ENCODE measurements around the gene SYNGAP1.

Gene SYNGAP1

GRCh38 chr6:33440649-33441309, 20.9 kb downstream of the SYNGAP1 start:
- Histone ChIP-seq H2AFZ (ENCODE audit: low read length) (no peak overlapping the region), H3K4me3 (ENCODE audit: low read length) (no peak overlapping the region), H3K36me3 (replicated peaks; ENCODE audit: insufficient read depth, low read length) (no peaks in the 10 kb centered on the region), H3K79me2 (ENCODE audit: low read length) (no peaks in the 10 kb centered on the region), H3K27me3 (replicated peaks; ENCODE audit: insufficient read depth, low read length) (no peaks in the 10 kb centered on the region), H3K4me2 (ENCODE audit: low read depth, low read length) (no peak overlapping the region), H3K9ac (ENCODE audit: low read length) (no peak overlapping the region), H3K27ac (ENCODE audit: low read length) (no peak overlapping the region), H3K4me1 (ENCODE audit: low read length) (no peaks in the 10 kb centered on the region), H4K20me1 (ENCODE audit: insufficient read depth, low read length) (no peaks in the 10 kb centered on the region), H3F3A (ENCODE audit: insufficient read depth, low read length) (no peaks in the 10 kb centered on the region), H3K9me3 (replicated peaks; ENCODE audit: insufficient read depth, low read length) (no peaks in the 10 kb centered on the region), H3K9me2 (replicated peaks; ENCODE audit: insufficient read depth, low read length) (no peaks in the 10 kb centered on the region)
- no peak for DNase-seq
- TF ChIP-seq EZH2phosphoT487 (IDR thresholded peaks at IDR 0.05; ENCODE audit: low read length) (no peak), EZH2 (optimal IDR thresholded peaks at IDR 0.05; ENCODE audit: low read depth, low read length) (no peak), CTCF (IDR thresholded peaks at IDR 0.05; ENCODE audit: low read length) (no peak)

- no peak for TF ChIP-seq EZH2 (optimal IDR thresholded peaks at IDR 0.05; ENCODE audit: low read depth, low read length)
- no peak for TF ChIP-seq CTCF (IDR thresholded peaks at IDR 0.05; ENCODE audit: low read length)
- TF ChIP-seq EZH2phosphoT487 (IDR thresholded peaks at IDR 0.05; ENCODE audit: low read length) = no peak
- H3F3A ChIP-seq (ENCODE audit: insufficient read depth, low read length) = no peaks in the 10 kb centered on the region
- no peak overlapping the region for H2AFZ ChIP-seq (ENCODE audit: low read length)
- no peaks in the 10 kb centered on the region for H4K20me1 ChIP-seq (ENCODE audit: insufficient read depth, low read length)
- no peaks in the 10 kb centered on the region for H3K9me3 ChIP-seq (replicated peaks; ENCODE audit: insufficient read depth, low read length)
- no peaks in the 10 kb centered on the region for H3K27me3 ChIP-seq (replicated peaks; ENCODE audit: insufficient read depth, low read length)
- H3K4me3 ChIP-seq (ENCODE audit: low read length) = no peak overlapping the region
- H3K27ac ChIP-seq (ENCODE audit: low read length) = no peak overlapping the region
- no peaks in the 10 kb centered on the region for H3K4me1 ChIP-seq (ENCODE audit: low read length)
- H3K4me2 ChIP-seq (ENCODE audit: low read depth, low read length) = no peak overlapping the region
- no peak overlapping the region for H3K9ac ChIP-seq (ENCODE audit: low read length)
- H3K36me3 ChIP-seq (replicated peaks; ENCODE audit: insufficient read depth, low read length) = no peaks in the 10 kb centered on the region
- no peaks in the 10 kb centered on the region for H3K79me2 ChIP-seq (ENCODE audit: low read length)
- DNase-seq = no peak
- H3K9me2 ChIP-seq (replicated peaks; ENCODE audit: insufficient read depth, low read length) = no peaks in the 10 kb centered on the region
Observed at GRCh38 chr6:33441457-33441856, 21.6 kb downstream of the SYNGAP1 start.

GRCh38 chr6:33442283-33442682, 22.4 kb downstream of the SYNGAP1 start:
- H3F3A ChIP-seq (ENCODE audit: insufficient read depth, low read length) = no peaks in the 10 kb centered on the region
- no peak overlapping the region for H3K4me3 ChIP-seq (ENCODE audit: low read length)
- H2AFZ ChIP-seq (ENCODE audit: low read length) = no peak overlapping the region
- no peaks in the 10 kb centered on the region for H3K9me2 ChIP-seq (replicated peaks; ENCODE audit: insufficient read depth, low read length)
- H3K27ac ChIP-seq (ENCODE audit: low read length) = no peak overlapping the region
- TF ChIP-seq CTCF (IDR thresholded peaks at IDR 0.05; ENCODE audit: low read length) = no peak
- no peak for TF ChIP-seq EZH2 (optimal IDR thresholded peaks at IDR 0.05; ENCODE audit: low read depth, low read length)
- TF ChIP-seq EZH2phosphoT487 (IDR thresholded peaks at IDR 0.05; ENCODE audit: low read length) = no peak
- no peak overlapping the region for H3K4me2 ChIP-seq (ENCODE audit: low read depth, low read length)
- no peak overlapping the region for H3K9ac ChIP-seq (ENCODE audit: low read length)
- H3K9me3 ChIP-seq (replicated peaks; ENCODE audit: insufficient read depth, low read length) = no peaks in the 10 kb centered on the region
- no peaks in the 10 kb centered on the region for H4K20me1 ChIP-seq (ENCODE audit: insufficient read depth, low read length)
- H3K27me3 ChIP-seq (replicated peaks; ENCODE audit: insufficient read depth, low read length) = no peaks in the 10 kb centered on the region
- H3K79me2 ChIP-seq (ENCODE audit: low read length) = no peaks in the 10 kb centered on the region
- DNase-seq = no peak
- no peaks in the 10 kb centered on the region for H3K36me3 ChIP-seq (replicated peaks; ENCODE audit: insufficient read depth, low read length)
- no peaks in the 10 kb centered on the region for H3K4me1 ChIP-seq (ENCODE audit: low read length)

All from MM.1S (cell line).